Skeletal muscle satellite cell (primary cell): ENCODE data around the gene PPFIA2. TPM values are rescaled to one million over a fixed set of nuclear protein-coding genes. Genes with fewer than 3 reads are reported as not detected.

Experiments
- H3K27me3 ChIP-seq: 2 replicates; pipeline ENCODE4 v1.7.0; 2013; ENCODE audit warnings: low read length; ENCODE audit not compliant: control insufficient read depth, insufficient read depth
- H3K36me3 ChIP-seq: 2 replicates; pipeline ENCODE4 v1.7.0; 2013; ENCODE audit warnings: mild to moderate bottlenecking, control low read depth, low read length; ENCODE audit not compliant: insufficient read depth
- H3K4me1 ChIP-seq: 2 replicates; pipeline ENCODE4 v1.7.0; 2013; ENCODE audit warnings: low read length; ENCODE audit not compliant: control insufficient read depth, insufficient read depth
- H3K4me2 ChIP-seq: 2 replicates; pipeline ENCODE4 v1.7.0; 2013; ENCODE audit warnings: mild to moderate bottlenecking, low read length
- H3K4me3 ChIP-seq: 2 replicates; pipeline ENCODE4 v1.7.0; 2013; ENCODE audit warnings: low read length
- H3K9ac ChIP-seq: 2 replicates; pipeline ENCODE4 v1.7.0; 2013; ENCODE audit warnings: mild to moderate bottlenecking, low read depth, low read length, moderate library complexity
- H3K9me3 ChIP-seq: replicated peaks from 2 replicates; pipeline ENCODE4 v1.7.0; 2013; ENCODE audit warnings: mild to moderate bottlenecking, control low read depth, low read length
- total RNA-seq: library from RNA; depleted of rRNA; stranded (reverse); fragments of >200 nt; gene quantifications from 2 replicates; pipeline ENCODE4 v1.2.3, GENCODE V29; 2012; rRNA removed

The PPFIA2 gene
- 4.6 and 6.6 TPM in 2 replicates for total RNA-seq

- peaks cover 10% of the 10 kb centered on the region for H3K4me1 ChIP-seq
- no peaks in the 10 kb centered on the region for H3K36me3 ChIP-seq
- H3K9ac ChIP-seq: peak within 1 kb of the TSS; percentile 56
- peak within 1 kb of the TSS; percentile 98 for H3K4me2 ChIP-seq
- H3K9me3 ChIP-seq: no peaks in the 10 kb centered on the region
- peaks cover 24% of the 10 kb centered on the region for H3K27me3 ChIP-seq
- peak within 1 kb of the TSS; percentile 84 for H3K4me3 ChIP-seq
These were observed at the start of gene PPFIA2 for GRCh38 chr12:81759190-81760051. Gene PPFIA2 (minus strand): TSS chr12:81759350.

- no peak overlapping the region for H3K9ac ChIP-seq
- H3K9me3 ChIP-seq: no peaks in the 10 kb centered on the region
These were observed 41.4 kb upstream of the PPFIA2 start for GRCh38 chr12:81800298-81801148.

GRCh38 chr12:81798294-81798693 lies 39.1 kb upstream of the PPFIA2 start:
- Histone ChIP-seq H3K36me3 (no peaks in the 10 kb centered on the region), H3K9ac (no peak overlapping the region), H3K4me2 (no peak overlapping the region), H3K27me3 (no peaks in the 10 kb centered on the region), H3K4me1 (peaks cover 7% of the 10 kb centered on the region), H3K9me3 (no peaks in the 10 kb centered on the region), H3K4me3 (no peak overlapping the region)

More at GRCh38 chr12:81800298-81801148, 41.4 kb upstream of the PPFIA2 start:
- peaks cover 7% of the 10 kb centered on the region for H3K4me1 ChIP-seq
- H3K27me3 ChIP-seq: no peaks in the 10 kb centered on the region
- no peak overlapping the region for H3K4me3 ChIP-seq
- H3K36me3 ChIP-seq: no peaks in the 10 kb centered on the region
- no peak overlapping the region for H3K4me2 ChIP-seq

GRCh38 chr12:81797100-81797499 lies 38.0 kb upstream of the PPFIA2 start:
- Histone ChIP-seq H3K27me3 (no peaks in the 10 kb centered on the region), H3K9me3 (no peaks in the 10 kb centered on the region), H3K36me3 (no peaks in the 10 kb centered on the region), H3K4me2 (no peak overlapping the region), H3K9ac (no peak overlapping the region), H3K4me1 (peaks cover 7% of the 10 kb centered on the region), H3K4me3 (no peak overlapping the region)

- H3K4me3 ChIP-seq: no peak overlapping the region
- H3K4me1 ChIP-seq: no peaks in the 10 kb centered on the region
- H3K9ac ChIP-seq: no peak overlapping the region
- H3K9me3 ChIP-seq: no peaks in the 10 kb centered on the region
- no peaks in the 10 kb centered on the region for H3K27me3 ChIP-seq
- H3K4me2 ChIP-seq: no peak overlapping the region
- no peaks in the 10 kb centered on the region for H3K36me3 ChIP-seq
These were observed 33.5 kb upstream of the PPFIA2 start for GRCh38 chr12:81792666-81793065.

GRCh38 chr12:81779216-81779615 lies 20.1 kb upstream of the PPFIA2 start:
- no peaks in the 10 kb centered on the region for H3K4me1 ChIP-seq
- no peak overlapping the region for H3K4me3 ChIP-seq

GRCh38 chr12:81778719-81779118 lies 19.6 kb upstream of the PPFIA2 start:
- H3K4me1 ChIP-seq: no peaks in the 10 kb centered on the region
- H3K36me3 ChIP-seq: no peaks in the 10 kb centered on the region
- H3K9me3 ChIP-seq: no peaks in the 10 kb centered on the region
- no peak overlapping the region for H3K4me3 ChIP-seq
- no peak overlapping the region for H3K4me2 ChIP-seq
- H3K27me3 ChIP-seq: no peaks in the 10 kb centered on the region
- H3K9ac ChIP-seq: no peak overlapping the region

More at GRCh38 chr12:81779216-81779615, 20.1 kb upstream of the PPFIA2 start:
- no peak overlapping the region for H3K4me2 ChIP-seq
- no peaks in the 10 kb centered on the region for H3K9me3 ChIP-seq
- no peaks in the 10 kb centered on the region for H3K36me3 ChIP-seq
- H3K27me3 ChIP-seq: no peaks in the 10 kb centered on the region
- H3K9ac ChIP-seq: no peak overlapping the region

- peak overlapping the region; percentile 98 for H3K4me2 ChIP-seq
These were observed 545 bp downstream of the PPFIA2 start for GRCh38 chr12:81758421-81759189.

GRCh38 chr12:81757731-81758365 lies 1.3 kb downstream of the PPFIA2 start:
- Histone ChIP-seq H3K4me1 (peaks cover 10% of the 10 kb centered on the region), H3K27me3 (peaks cover 24% of the 10 kb centered on the region), H3K9ac (peak overlapping the region; percentile 56), H3K4me3 (peak overlapping the region; percentile 84), H3K36me3 (no peaks in the 10 kb centered on the region), H3K9me3 (no peaks in the 10 kb centered on the region), H3K4me2 (peak overlapping the region; percentile 98)

More at GRCh38 chr12:81758421-81759189, 545 bp downstream of the PPFIA2 start:
- Histone ChIP-seq H3K4me3 (peak overlapping the region; percentile 84), H3K36me3 (no peaks in the 10 kb centered on the region), H3K4me1 (peaks cover 10% of the 10 kb centered on the region), H3K27me3 (peaks cover 24% of the 10 kb centered on the region), H3K9ac (peak overlapping the region; percentile 56), H3K9me3 (no peaks in the 10 kb centered on the region)

- H3K36me3 ChIP-seq: no peaks in the 10 kb centered on the region
- no peaks in the 10 kb centered on the region for H3K9me3 ChIP-seq
- H3K4me1 ChIP-seq: no peaks in the 10 kb centered on the region
These were observed 29.4 kb downstream of the PPFIA2 start for GRCh38 chr12:81729781-81730180.

More at GRCh38 chr12:81729781-81730180, 29.4 kb downstream of the PPFIA2 start:
- no peak overlapping the region for H3K9ac ChIP-seq
- no peaks in the 10 kb centered on the region for H3K27me3 ChIP-seq
- H3K4me3 ChIP-seq: no peak overlapping the region
- no peak overlapping the region for H3K4me2 ChIP-seq
